ENCODE measurements around the gene GRIP2.
"Not testable (repeated sequence)": the region's sequence is repeated elsewhere in the genome, so short reads cannot be mapped to it uniquely, and the experiment has no call there.

The GRIP2 gene

DNA sequence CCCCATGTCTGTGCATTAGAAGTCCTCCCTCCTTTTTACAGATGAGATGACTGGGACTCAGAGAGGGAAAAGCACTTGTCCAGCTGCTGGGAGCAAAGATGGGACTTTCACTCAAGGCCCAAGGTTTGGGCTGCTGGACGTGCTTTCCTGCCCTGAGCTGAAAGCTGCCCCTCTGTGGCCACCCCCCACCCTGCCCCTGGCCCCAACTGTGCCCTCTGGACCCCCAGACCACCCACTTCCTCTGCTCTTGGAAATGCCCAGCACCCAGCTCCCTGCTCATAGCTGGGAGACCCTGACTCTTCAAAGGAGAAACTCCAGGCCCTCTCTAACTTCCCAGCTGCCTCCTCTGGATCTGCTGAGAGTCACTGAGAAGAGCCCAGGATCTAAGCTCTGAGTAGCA lies 20.7 kb downstream of the GRIP2 start:
- TF ChIP-seq, protein P1, sequence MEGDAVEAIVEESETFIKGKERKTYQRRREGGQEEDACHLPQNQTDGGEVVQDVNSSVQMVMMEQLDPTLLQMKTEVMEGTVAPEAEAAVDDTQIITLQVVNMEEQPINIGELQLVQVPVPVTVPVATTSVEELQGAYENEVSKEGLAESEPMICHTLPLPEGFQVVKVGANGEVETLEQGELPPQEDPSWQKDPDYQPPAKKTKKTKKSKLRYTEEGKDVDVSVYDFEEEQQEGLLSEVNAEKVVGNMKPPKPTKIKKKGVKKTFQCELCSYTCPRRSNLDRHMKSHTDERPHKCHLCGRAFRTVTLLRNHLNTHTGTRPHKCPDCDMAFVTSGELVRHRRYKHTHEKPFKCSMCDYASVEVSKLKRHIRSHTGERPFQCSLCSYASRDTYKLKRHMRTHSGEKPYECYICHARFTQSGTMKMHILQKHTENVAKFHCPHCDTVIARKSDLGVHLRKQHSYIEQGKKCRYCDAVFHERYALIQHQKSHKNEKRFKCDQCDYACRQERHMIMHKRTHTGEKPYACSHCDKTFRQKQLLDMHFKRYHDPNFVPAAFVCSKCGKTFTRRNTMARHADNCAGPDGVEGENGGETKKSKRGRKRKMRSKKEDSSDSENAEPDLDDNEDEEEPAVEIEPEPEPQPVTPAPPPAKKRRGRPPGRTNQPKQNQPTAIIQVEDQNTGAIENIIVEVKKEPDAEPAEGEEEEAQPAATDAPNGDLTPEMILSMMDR (IDR thresholded peaks at IDR 0.05; ENCODE audit: low read depth, low read length): no peak
- DNase-seq (ENCODE audit: extremely low read depth, low read depth): no peak

DNA sequence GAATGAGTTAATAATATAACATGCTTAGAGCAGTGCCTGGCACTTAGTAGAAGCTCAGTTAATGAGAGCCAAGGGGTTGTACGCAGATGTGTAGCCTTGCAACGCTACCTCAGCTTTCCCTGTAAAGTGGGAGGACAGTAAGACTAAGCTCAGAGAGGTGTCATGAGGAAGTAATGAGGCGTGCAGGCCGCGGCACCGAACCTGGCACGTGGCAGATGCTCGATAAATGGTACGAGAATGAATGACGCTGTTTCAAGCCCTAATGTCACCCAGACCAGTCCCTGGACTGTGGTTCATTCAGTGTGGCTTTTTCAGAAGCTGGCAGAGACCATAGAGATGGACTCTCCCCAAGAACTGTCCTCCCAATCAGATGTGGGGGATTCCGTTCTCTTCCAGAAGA lies 21.2 kb downstream of the GRIP2 start:
- TF ChIP-seq, protein P1 (IDR thresholded peaks at IDR 0.05; ENCODE audit: low read depth, low read length): no peak
- DNase-seq (ENCODE audit: extremely low read depth, low read depth): no peak

- DNase-seq (ENCODE audit: extremely low read depth, low read depth): no peak
- TF ChIP-seq, protein P1 (IDR thresholded peaks at IDR 0.05; ENCODE audit: low read depth, low read length): no peak
Measured at GRCh38 chr3:14518432-14518802, 21.7 kb downstream of the GRIP2 start.

GRCh38 chr3:14517601-14518431 lies 22.3 kb downstream of the GRIP2 start:
- no peak for DNase-seq (ENCODE audit: extremely low read depth, low read depth)
- TF ChIP-seq, protein P1 (IDR thresholded peaks at IDR 0.05; ENCODE audit: low read depth, low read length): no peak

GRCh38 chr3:14516738-14517345 lies 23.3 kb downstream of the GRIP2 start:
- TF ChIP-seq, protein P1 (IDR thresholded peaks at IDR 0.05; ENCODE audit: low read depth, low read length): no peak
- no peak for DNase-seq (ENCODE audit: extremely low read depth, low read depth)

DNA sequence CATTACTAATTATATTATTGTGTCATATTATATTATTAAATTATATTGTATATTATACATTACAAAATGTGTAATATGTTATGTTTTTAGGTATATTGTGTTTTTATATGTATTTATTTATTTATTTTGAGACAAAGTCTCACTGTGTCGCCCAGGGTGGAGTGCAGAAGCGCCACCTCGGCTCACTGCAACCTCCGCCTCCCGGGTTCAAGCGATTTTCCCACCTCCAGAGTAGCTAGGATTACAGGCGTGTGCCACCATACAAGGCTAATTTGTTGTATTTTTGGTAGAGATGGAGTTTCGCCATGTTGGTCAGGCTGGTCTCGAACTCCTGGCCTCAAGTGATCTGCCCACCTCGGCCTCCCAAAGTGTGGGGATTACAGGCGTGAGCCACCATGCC lies 24.6 kb downstream of the GRIP2 start:
- not testable (repeated sequence) for DNase-seq (ENCODE audit: extremely low read depth, low read depth)

GRCh38 chr3:14514323-14514720 lies 25.8 kb downstream of the GRIP2 start:
- TF ChIP-seq, protein P1 (IDR thresholded peaks at IDR 0.05; ENCODE audit: low read depth, low read length): no peak
- no peak for DNase-seq (ENCODE audit: extremely low read depth, low read depth)
